ENCODE results near the gene KRT81.
"Not testable (repeated sequence)": the region's sequence is repeated elsewhere in the genome, so short reads cannot be mapped to it uniquely, and the experiment has no call there.

Gene KRT81

DNA sequence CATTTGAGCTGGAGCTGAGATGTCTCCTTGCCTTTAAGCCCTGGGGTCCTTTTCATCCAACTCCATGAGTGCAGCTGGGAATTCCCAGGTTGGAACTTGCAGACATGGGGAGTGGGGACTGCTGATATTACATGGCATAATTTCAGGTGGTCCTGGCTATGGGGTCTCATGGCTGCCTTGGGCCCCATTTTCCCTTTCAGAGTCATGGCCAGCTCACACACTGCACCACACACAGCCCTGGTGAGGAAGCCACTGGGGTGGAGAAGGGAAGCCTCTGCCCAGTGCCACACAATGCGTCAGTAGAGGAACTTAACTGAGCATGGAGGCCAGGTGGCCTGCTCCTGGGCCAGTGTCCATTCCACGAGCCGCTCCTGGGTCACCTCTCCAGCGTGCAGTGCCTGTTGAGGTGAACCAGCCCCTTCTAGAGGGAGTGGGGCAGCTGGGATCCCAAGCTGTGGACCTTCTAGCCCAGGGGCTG lies 34.2 kb downstream of the KRT81 start:
- in situ Hi-C loops (cut with HindIII; ENCODE audit: low pct_unique_long_range_greater_than_20kb, low sequenced_read_pairs): no loop called here
- no peak for DNase-seq (ENCODE audit: low read depth in 1 of 2, low spot score in 1 of 2)

GRCh38 chr12:52256584-52256935 lies 34.8 kb downstream of the KRT81 start:
- in situ Hi-C loops (cut with HindIII; ENCODE audit: low pct_unique_long_range_greater_than_20kb, low sequenced_read_pairs): no loop called here
- TF ChIP-seq JUND (IDR thresholded peaks at IDR 0.05; ENCODE audit: low read depth): no peak
- no peak for DNase-seq (ENCODE audit: low read depth in 1 of 2, low spot score in 1 of 2)

More for the DNA sequence above, 34.2 kb downstream of the KRT81 start:
- no peak for TF ChIP-seq JUND (IDR thresholded peaks at IDR 0.05; ENCODE audit: low read depth)

GRCh38 chr12:52255926-52256583 lies 35.3 kb downstream of the KRT81 start:
- no peak for TF ChIP-seq JUND (IDR thresholded peaks at IDR 0.05; ENCODE audit: low read depth)
- no peak for DNase-seq (ENCODE audit: low read depth in 1 of 2, low spot score in 1 of 2)
- in situ Hi-C loops (cut with HindIII; ENCODE audit: low pct_unique_long_range_greater_than_20kb, low sequenced_read_pairs): no loop called here

- TF ChIP-seq JUND (IDR thresholded peaks at IDR 0.05; ENCODE audit: low read depth): no peak
- in situ Hi-C loops (cut with HindIII; ENCODE audit: low pct_unique_long_range_greater_than_20kb, low sequenced_read_pairs): no loop called here
- DNase-seq (ENCODE audit: low read depth in 1 of 2, low spot score in 1 of 2): no peak
These were observed 36.2 kb downstream of the KRT81 start for GRCh38 chr12:52254965-52255751.

DNA sequence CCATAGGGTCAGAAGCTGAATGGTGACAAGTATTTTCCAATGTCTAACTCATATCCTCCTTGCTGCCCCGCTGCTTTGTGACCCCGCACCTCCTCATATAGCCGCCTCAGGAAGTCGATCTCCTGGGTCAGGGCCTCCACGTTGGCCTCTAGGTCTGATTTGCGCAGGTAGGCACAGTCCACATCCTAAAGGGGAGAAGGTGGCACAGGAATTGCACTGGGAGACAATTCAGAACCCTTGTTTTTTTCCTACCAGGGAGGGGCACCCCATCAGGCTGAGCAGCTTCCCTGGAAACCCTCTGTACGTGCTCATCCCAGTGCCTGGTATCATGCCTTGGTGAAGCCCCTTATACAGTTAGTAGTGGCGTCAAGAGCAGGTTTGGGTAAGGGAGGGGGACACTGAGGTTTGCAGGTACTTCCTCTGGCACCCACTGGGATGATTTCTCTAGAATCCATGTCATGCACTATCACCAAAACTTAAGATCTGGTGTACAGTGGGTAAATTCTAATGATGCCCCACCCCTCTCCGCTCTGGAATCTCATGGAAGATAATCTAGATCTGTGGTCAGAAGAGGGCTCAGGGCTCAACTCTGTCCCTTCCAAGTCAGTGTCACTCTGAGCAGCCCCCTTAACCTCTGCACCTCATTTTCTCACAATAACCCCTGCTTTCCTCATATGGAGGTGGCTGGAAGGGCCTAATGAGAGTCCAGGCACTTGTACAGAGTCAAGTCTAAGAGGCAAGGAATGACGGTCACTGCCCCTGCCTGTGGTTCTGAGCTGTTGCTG lies 37.0 kb downstream of the KRT81 start:
- no peak for DNase-seq (ENCODE audit: low read depth in 1 of 2, low spot score in 1 of 2)
- in situ Hi-C loops (cut with HindIII; ENCODE audit: low pct_unique_long_range_greater_than_20kb, low sequenced_read_pairs): no loop called here
- TF ChIP-seq JUND (IDR thresholded peaks at IDR 0.05; ENCODE audit: low read depth): no peak

GRCh38 chr12:52253391-52254179 lies 37.7 kb downstream of the KRT81 start:
- in situ Hi-C loops (cut with HindIII; ENCODE audit: low pct_unique_long_range_greater_than_20kb, low sequenced_read_pairs): no loop called here
- DNase-seq (ENCODE audit: low read depth in 1 of 2, low spot score in 1 of 2): no peak
- TF ChIP-seq JUND (IDR thresholded peaks at IDR 0.05; ENCODE audit: low read depth): no peak

- in situ Hi-C loops (cut with HindIII; ENCODE audit: low pct_unique_long_range_greater_than_20kb, low sequenced_read_pairs): no loop called here
- no peak for TF ChIP-seq JUND (IDR thresholded peaks at IDR 0.05; ENCODE audit: low read depth)
- no peak for DNase-seq (ENCODE audit: low read depth in 1 of 2, low spot score in 1 of 2)
These were observed 38.5 kb downstream of the KRT81 start for GRCh38 chr12:52252728-52253343.

DNA sequence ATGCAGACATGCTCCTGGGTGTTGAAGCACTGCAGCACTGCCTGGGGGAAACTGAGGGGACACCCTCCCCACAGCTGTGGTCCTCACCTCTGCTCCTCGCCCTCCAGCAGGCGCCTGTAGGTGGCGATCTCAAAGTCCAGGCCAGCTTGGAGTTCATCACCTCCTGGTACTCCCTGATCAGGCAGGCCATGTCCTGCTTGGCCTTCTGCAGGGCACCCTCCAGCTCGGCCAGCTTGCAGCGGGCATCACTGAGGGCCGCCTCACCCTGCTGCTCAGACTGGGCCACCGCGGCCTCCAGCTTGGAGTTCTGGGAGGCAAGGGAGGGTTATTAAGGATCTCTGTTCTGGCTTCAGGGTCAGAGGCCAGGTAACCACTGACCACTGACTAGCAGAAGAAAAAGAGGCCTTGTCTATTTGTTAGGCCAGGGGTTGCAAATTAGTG lies 39.1 kb downstream of the KRT81 start:
- in situ Hi-C loops (cut with HindIII; ENCODE audit: low pct_unique_long_range_greater_than_20kb, low sequenced_read_pairs); DNase-seq (ENCODE audit: low read depth in 1 of 2, low spot score in 1 of 2): not testable (repeated sequence)

DNA sequence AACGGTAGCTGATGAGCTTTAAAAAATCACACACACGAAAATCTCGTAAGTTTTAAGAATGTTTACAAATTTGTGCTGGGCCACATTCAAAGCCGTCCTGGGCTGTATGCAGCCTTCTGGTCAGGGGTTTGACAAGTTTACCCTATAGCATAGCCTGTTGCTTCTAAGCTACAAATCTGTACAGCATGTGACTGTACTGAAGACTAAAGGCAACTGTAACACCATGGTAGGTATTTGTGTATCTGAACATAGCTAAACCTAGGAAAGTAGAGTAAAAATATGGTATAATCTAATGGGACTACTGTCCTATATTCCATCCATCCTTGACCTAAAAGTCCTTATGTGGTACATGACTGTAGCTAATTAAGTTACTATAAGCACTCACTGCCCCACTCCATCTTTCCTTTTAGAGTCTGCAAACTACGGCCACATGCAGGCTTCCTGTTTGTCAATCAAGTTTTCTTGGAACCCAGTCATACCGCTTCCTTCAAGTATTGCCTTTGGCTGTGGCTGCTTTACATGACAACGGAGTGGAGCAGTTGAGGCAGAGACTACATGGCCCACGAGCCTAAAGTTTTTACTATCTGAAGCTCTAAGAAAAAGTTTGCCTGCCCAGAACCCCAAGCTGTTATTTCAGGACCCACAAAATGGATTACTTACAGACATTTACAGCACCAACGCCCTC lies 39.8 kb downstream of the KRT81 start:
- peak in 1 of 2 experiments; percentile 33 for DNase-seq (ENCODE audit: low read depth in 1 of 2, low spot score in 1 of 2)
- in situ Hi-C loops (cut with HindIII; ENCODE audit: low pct_unique_long_range_greater_than_20kb, low sequenced_read_pairs): no loop called here
- TF ChIP-seq JUND (IDR thresholded peaks at IDR 0.05; ENCODE audit: low read depth): no peak

GRCh38 chr12:52250048-52250990 lies 41.0 kb downstream of the KRT81 start:
- in situ Hi-C loops (cut with HindIII; ENCODE audit: low pct_unique_long_range_greater_than_20kb, low sequenced_read_pairs): no loop called here
- no peak for DNase-seq (ENCODE audit: low read depth in 1 of 2, low spot score in 1 of 2)

More at GRCh38 chr12:52250048-52250990, 41.0 kb downstream of the KRT81 start:
- TF ChIP-seq JUND (IDR thresholded peaks at IDR 0.05; ENCODE audit: low read depth): no peak

Measured in T47D (cell line).